Stimulated activated memory B cell treated with anti-CD40 and anti-IgM and Interleukin-4, amounts not matched to agents 10 μg/mL and 1 μg/mL and 100 μg/mL, for 72 hours (primary cell): ENCODE results near the gene NOP53.
"Not testable (repeated sequence)": the region's sequence is repeated elsewhere in the genome, so short reads cannot be mapped to it uniquely, and the experiment has no call there.

Source experiments
- ATAC-seq: fragments of 150-1000 bp; cut with Tn5 transposase; 2 replicates; pipeline ENCODE4 v1.10.0; 2021
- H3K27ac Mint-ChIP-seq: one replicate; pipeline ENCODE4 v1.8.0; 2022; ENCODE audit warnings: mild to moderate bottlenecking, mixed read lengths
- H3K27me3 Mint-ChIP-seq: one replicate; pipeline ENCODE4 v1.8.0; 2022; ENCODE audit warnings: mixed read lengths
- H3K36me3 Mint-ChIP-seq: one replicate; pipeline ENCODE4 v1.8.0; 2022; ENCODE audit warnings: mixed read lengths
- H3K4me1 Mint-ChIP-seq: one replicate; pipeline ENCODE4 v1.8.0; 2022; ENCODE audit warnings: mixed read lengths
- H3K4me3 Mint-ChIP-seq: one replicate; pipeline ENCODE4 v1.8.0; 2022; ENCODE audit warnings: mild to moderate bottlenecking, moderate library complexity, mixed read lengths
- H3K9me3 Mint-ChIP-seq: one replicate; pipeline ENCODE4 v1.8.0; 2022; ENCODE audit warnings: mixed read lengths

The NOP53 gene

DNA sequence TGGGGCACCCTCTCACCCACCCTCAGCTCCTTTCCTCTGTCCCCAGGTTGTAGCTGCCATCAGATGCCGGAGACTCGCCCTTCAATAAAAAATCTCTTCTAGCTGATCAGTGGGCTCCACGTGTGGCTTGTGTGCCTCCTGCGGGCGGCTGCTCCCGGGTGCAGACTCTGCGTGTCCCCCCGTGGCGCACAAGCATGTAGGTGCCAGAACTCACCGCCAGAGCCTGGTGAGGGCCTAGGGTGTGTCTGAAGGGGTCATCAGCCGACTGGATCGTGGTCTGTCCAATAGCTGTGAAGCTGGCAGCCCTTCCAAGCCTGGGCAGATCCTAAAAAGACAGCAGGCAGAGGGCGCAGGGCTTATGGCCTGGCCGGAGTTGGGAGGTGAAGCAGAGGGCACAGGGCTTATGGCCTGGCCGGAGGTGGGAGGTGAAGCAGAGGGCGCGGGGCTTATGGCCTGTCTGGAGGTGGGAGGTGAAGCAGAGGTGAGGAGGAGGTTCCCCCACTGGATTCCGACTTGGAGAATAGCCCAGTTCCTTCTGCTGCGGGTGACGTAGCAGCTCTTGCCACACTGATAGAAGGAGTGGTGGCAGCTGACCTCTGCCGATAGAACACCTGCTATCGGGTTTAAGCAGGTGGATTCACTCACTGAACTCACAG is 11.7 kb downstream of the NOP53 start:
- peaks cover 64% of the 10 kb centered on the region for H3K36me3 Mint-ChIP-seq
- no peak for ATAC-seq
- H3K9me3 Mint-ChIP-seq = peaks cover 7% of the 10 kb centered on the region
- H3K27me3 Mint-ChIP-seq = no peaks in the 10 kb centered on the region
- H3K27ac Mint-ChIP-seq = no peak overlapping the region
- H3K4me1 Mint-ChIP-seq = peaks cover 21% of the 10 kb centered on the region
- H3K4me3 Mint-ChIP-seq = no peak overlapping the region

DNA sequence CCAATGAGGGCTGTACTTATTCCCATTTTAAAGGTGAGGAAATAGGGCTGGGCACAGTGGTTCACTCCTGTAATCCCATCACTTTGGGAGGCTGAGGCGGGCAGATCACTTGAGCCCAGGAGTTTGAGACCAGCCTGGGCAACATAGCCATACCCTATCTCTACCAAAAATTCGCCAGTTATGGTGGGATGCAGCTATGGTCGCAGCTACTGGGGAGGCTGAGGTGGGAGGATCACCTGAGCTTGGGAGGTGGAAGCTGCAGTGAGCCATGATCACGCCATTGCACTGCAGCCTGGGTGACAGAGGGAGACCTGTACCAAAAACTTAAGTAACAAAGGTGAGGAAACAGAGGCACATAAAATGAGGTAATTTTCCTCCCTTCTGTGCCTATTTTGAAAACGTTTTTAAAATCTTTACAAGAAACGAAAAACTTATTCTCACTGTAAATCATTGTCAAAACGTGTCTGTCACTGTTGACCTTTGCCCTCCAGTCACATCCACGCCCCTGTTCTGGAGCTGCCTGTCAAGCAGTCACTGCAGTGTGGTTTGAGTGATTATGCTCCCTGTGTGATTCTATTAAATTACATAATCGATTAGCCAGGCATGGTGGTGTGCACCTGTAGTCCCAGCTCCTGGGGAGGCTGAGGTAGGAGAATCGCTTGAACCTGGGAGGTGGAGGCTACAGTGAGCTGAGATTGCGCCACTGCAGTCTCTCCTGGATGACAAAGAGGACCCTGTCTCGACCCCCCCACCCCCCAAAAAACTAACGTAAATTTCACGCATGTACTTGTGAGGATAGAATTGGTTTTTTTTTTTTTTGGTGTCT is 12.5 kb downstream of the NOP53 start:
- Mint-ChIP-seq H3K9me3 (peaks cover 7% of the 10 kb centered on the region), H3K36me3 (peaks cover 57% of the 10 kb centered on the region), H3K27me3 (no peaks in the 10 kb centered on the region), H3K4me1 (peaks cover 22% of the 10 kb centered on the region), H3K27ac (no peak overlapping the region), H3K4me3 (no peak overlapping the region)
- no peak for ATAC-seq

DNA sequence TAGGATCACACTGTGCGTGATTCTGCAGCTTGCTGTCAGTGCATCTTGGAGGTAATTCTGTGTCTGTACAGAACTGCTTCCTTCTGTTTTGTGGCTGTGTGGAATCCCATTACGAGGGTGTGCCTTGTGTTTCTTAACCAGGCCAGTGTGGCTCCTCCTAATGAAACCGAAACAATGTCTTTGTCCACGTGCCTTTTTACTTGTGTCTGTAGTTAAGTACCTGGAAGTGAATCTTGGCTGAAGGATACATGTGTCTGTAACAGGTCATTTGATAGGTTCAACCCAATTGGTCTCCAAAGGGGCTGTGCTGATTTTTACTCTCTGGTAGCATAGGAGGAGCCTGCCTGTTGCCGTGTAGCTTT is 13.1 kb downstream of the NOP53 start:
- Mint-ChIP-seq H3K27me3 (no peaks in the 10 kb centered on the region), H3K36me3 (peaks cover 51% of the 10 kb centered on the region), H3K4me1 (peaks cover 22% of the 10 kb centered on the region), H3K9me3 (peaks cover 7% of the 10 kb centered on the region), H3K27ac (no peak overlapping the region), H3K4me3 (no peak overlapping the region)
- no peak for ATAC-seq

DNA sequence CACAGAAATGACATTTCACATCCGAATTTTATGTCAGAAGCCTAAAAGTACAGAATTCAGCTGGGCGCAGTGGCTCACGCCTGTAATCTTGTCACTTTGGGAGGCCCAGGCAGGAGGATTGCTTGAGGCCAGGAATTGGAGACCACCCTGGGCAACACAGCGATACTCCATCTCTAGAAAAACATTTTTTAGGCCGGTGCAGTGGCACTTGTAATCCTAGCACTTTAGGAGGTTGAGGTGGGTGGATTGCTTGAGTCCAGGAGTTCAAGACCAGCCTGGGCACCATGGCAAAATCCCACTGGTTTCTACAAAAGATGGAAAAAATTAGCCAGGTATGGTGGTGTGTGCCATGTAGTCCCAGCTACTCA is 15.3 kb downstream of the NOP53 start:
- Mint-ChIP-seq H3K27me3 (no peaks in the 10 kb centered on the region), H3K9me3 (peaks cover 7% of the 10 kb centered on the region), H3K4me1 (peaks cover 28% of the 10 kb centered on the region), H3K36me3 (peaks cover 36% of the 10 kb centered on the region), H3K27ac (no peak overlapping the region), H3K4me3 (no peak overlapping the region)
- no peak for ATAC-seq

DNA sequence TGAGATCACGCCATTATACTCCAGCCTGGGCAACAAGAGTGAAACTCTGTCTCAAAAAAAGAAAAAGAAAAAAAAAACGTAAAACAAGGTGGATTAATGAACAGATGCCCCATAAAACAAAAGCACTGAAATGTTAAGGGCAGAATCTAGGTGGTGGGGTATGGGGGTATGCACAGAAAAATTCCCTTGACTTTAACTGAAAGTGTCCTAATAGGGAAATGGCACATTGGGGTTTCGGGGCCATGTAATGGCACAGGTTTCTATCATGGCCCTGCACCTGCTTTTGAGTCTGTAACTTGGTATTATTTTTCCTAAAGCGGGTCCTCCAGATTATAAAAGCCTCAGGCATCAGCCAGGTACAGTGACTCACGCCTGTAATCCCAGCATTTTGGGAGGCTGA is 16.2 kb downstream of the NOP53 start:
- Mint-ChIP-seq H3K27ac (peak overlapping the region; percentile 78), H3K27me3 (no peaks in the 10 kb centered on the region)

DNA sequence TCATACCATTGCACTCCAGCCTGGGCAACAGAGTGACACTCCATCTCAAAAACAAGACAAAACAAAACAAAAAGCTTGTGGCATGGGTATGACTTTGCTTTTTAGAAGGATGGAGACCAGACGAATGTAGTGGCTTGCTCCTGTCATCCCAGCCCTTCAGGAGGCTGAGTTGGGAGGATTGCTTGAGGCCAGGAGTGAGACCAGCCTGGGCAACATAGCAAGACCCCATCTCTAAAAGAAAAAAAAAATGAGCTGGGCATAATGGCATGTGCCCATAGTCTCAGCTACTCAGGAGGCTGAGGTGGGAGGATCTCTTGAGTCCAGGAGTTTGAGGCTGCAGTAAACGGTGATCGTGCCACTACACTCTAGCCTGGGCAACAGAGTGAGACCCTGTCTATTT is 16.8 kb downstream of the NOP53 start:
- H3K4me3 Mint-ChIP-seq = no peak overlapping the region
- no peaks in the 10 kb centered on the region for H3K27me3 Mint-ChIP-seq
- no peak for ATAC-seq
- H3K36me3 Mint-ChIP-seq = peaks cover 24% of the 10 kb centered on the region
- H3K27ac Mint-ChIP-seq = peak overlapping the region; percentile 78
- peaks cover 29% of the 10 kb centered on the region for H3K4me1 Mint-ChIP-seq
- peaks cover 4% of the 10 kb centered on the region for H3K9me3 Mint-ChIP-seq

More for the DNA sequence above, 16.2 kb downstream of the NOP53 start:
- Mint-ChIP-seq H3K4me1 (peaks cover 29% of the 10 kb centered on the region), H3K4me3 (peak overlapping the region; percentile 21), H3K36me3 (peaks cover 29% of the 10 kb centered on the region), H3K9me3 (peaks cover 7% of the 10 kb centered on the region)
- ATAC-seq = peak; percentile 78

DNA sequence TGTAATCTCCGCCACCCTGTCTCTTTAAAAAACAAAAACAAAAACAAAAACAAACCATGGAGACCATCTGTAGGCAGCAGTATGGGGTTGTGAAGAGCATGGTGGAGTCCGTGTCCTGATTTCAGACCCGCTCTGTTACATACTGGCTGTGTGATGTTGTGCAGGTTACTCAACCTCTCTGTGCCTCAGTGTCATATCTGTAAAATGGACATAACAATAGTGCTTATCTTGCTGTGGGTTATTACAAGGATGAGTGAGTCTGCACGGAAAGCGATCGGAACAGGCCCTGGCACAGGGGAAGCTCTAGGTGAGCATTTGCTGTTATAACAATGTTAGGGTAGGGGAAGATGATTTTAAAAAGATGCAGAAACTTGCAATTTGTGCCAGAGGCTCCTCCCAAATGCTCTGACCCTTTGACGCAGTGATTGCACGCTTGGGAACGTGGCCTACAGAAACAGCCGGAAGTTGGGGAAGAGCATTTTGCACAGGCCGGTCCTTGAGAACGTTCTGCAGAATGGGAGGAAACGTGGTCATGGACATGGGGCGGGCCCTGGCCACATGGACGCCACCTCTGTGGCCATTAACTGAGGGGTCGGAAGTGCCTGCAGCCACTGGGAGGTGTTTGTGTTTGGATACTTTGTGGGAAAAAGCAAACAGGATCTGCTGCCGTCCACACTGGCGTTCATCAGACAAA is 17.4 kb downstream of the NOP53 start:
- Mint-ChIP-seq H3K4me3 (no peak overlapping the region), H3K9me3 (peaks cover 4% of the 10 kb centered on the region), H3K27me3 (no peaks in the 10 kb centered on the region), H3K4me1 (peaks cover 29% of the 10 kb centered on the region), H3K27ac (peak overlapping the region; percentile 78), H3K36me3 (peaks cover 17% of the 10 kb centered on the region)
- no peak for ATAC-seq

DNA sequence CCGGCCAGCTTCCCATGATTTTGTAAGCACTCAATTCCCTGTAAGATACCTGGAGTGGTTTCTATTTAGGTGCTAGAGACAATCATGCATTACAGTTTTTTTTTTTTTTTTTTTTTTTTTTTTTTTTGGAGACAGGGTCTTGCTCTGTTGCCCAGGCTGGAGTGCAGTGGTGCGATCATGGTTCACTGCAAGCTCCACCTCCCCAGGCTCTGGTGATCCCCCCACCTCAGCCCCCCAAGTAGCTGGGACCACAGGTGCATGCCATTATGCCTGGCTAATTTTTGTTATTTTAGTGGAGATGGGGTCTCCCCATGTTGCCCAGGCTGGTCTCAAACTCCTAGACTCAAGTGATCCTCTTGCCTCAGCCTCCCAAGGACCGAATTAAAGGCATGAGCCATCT is 19.4 kb downstream of the NOP53 start:
- not testable (repeated sequence) for ATAC-seq, H3K27ac Mint-ChIP-seq, H3K4me3 Mint-ChIP-seq, H3K9me3 Mint-ChIP-seq, H3K36me3 Mint-ChIP-seq, H3K27me3 Mint-ChIP-seq
- peaks cover 32% of the 10 kb centered on the region for H3K4me1 Mint-ChIP-seq

DNA sequence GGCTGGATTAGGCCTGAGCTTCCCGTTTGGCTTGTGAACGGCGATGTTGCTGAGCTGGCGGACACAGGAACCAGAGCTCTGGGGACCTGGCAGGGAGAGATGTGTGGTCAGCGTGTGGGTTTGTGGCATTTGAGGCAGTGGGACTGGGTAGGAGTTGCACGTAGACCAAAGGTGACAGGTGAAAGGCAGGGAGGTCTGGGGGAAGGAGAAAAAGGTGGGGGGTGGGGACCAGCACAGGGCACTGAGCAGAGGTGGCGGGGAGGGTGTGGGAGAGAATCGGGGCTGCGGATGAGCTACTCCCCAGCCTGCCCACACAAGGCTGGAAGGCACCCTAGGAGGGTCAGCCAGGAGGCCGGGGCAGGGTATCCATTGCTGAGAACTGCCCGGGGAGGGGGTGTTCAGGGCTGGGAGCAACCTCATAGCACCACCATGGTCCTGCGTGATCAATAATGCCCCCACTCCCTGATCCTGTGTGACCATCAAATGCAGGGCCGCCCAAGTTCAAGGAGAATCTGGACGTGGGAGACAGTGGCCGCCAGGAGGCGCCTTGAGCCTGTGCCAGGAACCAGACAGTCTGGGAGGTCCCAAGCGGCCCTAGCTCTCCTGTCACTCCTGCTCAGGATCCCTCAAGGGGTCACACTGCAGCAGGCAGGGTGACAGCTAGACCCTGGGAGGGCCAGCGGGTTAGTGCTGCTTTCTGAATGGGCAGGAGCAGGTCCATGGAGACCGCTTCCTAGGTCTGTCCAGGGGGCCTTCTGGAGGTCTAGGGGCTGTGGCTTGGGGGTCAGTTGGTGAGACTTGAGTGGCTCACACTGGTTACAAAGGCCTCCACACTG is 20.4 kb downstream of the NOP53 start:
- Mint-ChIP-seq H3K36me3 (no peaks in the 10 kb centered on the region), H3K27me3 (no peaks in the 10 kb centered on the region), H3K9me3 (peaks cover 3% of the 10 kb centered on the region), H3K4me3 (no peak overlapping the region), H3K27ac (no peak overlapping the region), H3K4me1 (peaks cover 27% of the 10 kb centered on the region)
- peak; percentile 65 for ATAC-seq

DNA sequence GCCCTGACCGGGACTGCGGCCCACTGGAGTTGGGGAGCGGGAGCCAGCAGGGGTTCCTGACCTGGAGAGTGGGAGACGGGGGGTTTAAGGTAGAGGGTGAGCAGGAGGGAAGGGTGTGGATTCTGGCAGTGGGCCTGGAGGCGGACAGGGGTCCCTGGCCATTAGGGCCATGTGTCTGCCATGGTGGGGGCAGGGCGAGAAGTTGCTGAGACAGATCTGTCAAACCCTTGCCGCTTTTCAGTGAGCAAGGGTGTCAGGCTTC is 20.9 kb downstream of the NOP53 start:
- H3K4me1 Mint-ChIP-seq = peaks cover 21% of the 10 kb centered on the region
- no peak overlapping the region for H3K27ac Mint-ChIP-seq
- no peaks in the 10 kb centered on the region for H3K36me3 Mint-ChIP-seq
- no peak for ATAC-seq
- no peaks in the 10 kb centered on the region for H3K27me3 Mint-ChIP-seq
- no peak overlapping the region for H3K4me3 Mint-ChIP-seq
- peaks cover 3% of the 10 kb centered on the region for H3K9me3 Mint-ChIP-seq

DNA sequence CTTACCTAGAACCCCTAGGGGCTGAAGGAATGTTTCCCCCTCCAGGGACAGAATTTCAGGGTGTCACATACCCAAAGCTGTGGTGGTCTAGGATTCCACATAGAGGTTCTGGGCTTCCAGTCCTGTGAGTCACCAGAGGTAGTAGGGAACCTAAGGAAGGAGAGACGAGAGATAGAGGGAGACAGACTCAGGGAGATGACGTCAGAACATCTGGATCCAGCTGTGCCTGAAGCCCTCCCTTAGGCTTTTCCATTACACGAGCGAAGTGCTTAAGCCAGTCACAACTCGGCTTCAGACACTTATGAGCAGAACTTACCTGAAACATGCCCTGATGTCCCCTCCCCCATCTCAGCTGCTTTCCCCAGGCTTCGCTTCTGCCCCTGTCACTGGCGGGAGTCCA is 21.3 kb downstream of the NOP53 start:
- Mint-ChIP-seq H3K4me1 (peaks cover 18% of the 10 kb centered on the region), H3K9me3 (peaks cover 3% of the 10 kb centered on the region), H3K27ac (no peak overlapping the region), H3K4me3 (no peak overlapping the region), H3K27me3 (no peaks in the 10 kb centered on the region), H3K36me3 (no peaks in the 10 kb centered on the region)
- no peak for ATAC-seq

DNA sequence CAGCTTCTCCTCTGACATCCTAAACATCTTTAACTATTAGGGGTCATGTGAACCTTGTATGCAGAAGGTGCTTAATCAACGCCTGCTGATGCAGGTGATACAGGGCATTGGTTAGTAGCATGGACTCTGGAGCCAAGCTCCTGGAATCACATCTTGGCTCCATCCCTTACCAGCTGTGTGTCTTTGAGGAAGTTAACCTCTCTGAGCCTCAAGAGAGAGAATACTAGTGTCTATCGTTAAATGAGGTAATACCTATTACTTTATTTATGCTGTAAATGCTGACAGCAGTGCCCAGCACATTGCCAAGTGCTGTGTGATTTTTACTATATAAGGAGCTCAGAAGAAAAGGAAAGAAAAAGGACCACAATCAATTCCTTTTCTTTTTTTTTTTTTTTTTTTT is 22.0 kb downstream of the NOP53 start:
- Mint-ChIP-seq H3K4me1 (peaks cover 12% of the 10 kb centered on the region), H3K9me3 (peaks cover 3% of the 10 kb centered on the region), H3K4me3 (no peak overlapping the region), H3K36me3 (no peaks in the 10 kb centered on the region), H3K27ac (no peak overlapping the region), H3K27me3 (no peaks in the 10 kb centered on the region)
- ATAC-seq = no peak

DNA sequence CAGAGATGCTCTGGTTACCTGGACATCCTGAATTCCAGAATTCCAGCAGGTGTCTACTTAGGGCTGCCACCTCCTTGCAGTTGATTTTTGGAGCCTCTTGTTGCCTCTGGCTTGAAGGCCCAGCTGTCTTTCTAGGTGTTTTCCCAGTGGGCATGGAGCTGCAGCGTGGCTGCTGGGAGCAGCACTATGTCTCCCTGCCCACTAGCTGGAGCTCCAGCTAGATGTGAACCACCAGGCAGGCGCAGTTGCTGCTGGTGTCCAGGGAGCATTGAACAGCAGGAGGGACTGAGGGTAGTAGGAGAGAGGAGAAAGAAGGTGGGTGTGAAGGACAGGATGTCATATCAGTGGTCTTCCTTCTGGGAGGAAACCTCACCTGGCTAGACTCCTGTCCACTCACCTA is 23.3 kb downstream of the NOP53 start:
- H3K4me1 Mint-ChIP-seq = peaks cover 12% of the 10 kb centered on the region
- no peaks in the 10 kb centered on the region for H3K36me3 Mint-ChIP-seq
- peaks cover 3% of the 10 kb centered on the region for H3K9me3 Mint-ChIP-seq
- no peak overlapping the region for H3K27ac Mint-ChIP-seq
- ATAC-seq = no peak
- H3K27me3 Mint-ChIP-seq = no peaks in the 10 kb centered on the region
- H3K4me3 Mint-ChIP-seq = no peak overlapping the region

DNA sequence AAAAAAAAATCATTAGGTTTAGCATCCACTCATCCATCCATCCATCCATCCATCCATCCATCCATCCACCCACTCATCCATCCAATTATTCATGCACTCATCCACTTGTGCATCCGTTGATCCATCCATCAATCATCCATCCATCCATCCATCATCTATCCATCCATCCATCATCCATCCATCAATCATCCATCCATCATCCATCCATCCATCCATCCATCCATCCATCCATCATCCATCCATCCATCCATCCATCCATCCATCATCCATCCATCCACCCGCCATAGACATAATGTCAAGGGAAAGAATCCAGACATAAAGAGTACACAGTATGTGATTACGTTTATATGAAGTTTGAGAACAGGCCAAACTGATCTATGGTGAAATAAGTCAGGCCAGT is 24.2 kb downstream of the NOP53 start:
- no peak for ATAC-seq
- Mint-ChIP-seq H3K4me1 (peaks cover 12% of the 10 kb centered on the region), H3K27me3 (no peaks in the 10 kb centered on the region), H3K9me3 (peaks cover 3% of the 10 kb centered on the region), H3K36me3 (no peaks in the 10 kb centered on the region), H3K4me3 (no peak overlapping the region), H3K27ac (no peak overlapping the region)

DNA sequence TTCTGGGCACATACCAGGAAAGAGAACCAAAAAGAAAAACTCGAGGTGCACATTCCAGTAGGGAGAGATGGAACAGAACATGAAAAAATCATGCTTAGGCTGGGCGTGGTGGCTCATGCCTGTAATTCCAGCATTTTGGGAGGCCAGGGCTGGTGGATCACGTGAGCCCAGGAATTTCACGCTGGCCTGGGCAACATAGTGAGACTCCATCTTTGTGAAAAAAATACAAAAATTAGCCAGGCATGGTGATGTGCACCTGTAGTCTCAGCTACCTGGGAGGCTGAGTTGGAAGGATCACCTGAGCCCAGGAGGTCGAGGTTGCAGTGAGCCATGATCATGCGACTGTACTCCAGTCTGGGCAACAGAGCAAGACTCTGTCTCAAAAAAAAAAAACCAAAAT is 25.9 kb downstream of the NOP53 start:
- not testable (repeated sequence) for H3K36me3 Mint-ChIP-seq, ATAC-seq, H3K4me1 Mint-ChIP-seq, H3K27ac Mint-ChIP-seq, H3K9me3 Mint-ChIP-seq, H3K4me3 Mint-ChIP-seq, H3K27me3 Mint-ChIP-seq
